Sigmoid colon (tissue), 4 donors: Measurements from ENCODE around the gene TWSG1.

Experiments
- EP300 ChIP-seq, 4 donors: sonication (generic); formaldehyde crosslinking; IDR thresholded peaks; one replicate each; pipeline ENCODE4 v1.6.1; 2017; ENCODE audit warnings: antibody characterized with exemption in 4 of 4
- TF ChIP-seq, protein P1 (sequence below), 4 experiments: fragments of 450-650 bp in 3 of 4; fragments of 200-600 bp in 1 of 4; IDR thresholded peaks; one replicate each; pipeline ENCODE4 v1.5.1; 2016 to 2019; ENCODE audit warnings: antibody characterized with exemption in 4 of 4, mild to moderate bottlenecking in 3 of 4, moderate library complexity in 2 of 4

DNA sequence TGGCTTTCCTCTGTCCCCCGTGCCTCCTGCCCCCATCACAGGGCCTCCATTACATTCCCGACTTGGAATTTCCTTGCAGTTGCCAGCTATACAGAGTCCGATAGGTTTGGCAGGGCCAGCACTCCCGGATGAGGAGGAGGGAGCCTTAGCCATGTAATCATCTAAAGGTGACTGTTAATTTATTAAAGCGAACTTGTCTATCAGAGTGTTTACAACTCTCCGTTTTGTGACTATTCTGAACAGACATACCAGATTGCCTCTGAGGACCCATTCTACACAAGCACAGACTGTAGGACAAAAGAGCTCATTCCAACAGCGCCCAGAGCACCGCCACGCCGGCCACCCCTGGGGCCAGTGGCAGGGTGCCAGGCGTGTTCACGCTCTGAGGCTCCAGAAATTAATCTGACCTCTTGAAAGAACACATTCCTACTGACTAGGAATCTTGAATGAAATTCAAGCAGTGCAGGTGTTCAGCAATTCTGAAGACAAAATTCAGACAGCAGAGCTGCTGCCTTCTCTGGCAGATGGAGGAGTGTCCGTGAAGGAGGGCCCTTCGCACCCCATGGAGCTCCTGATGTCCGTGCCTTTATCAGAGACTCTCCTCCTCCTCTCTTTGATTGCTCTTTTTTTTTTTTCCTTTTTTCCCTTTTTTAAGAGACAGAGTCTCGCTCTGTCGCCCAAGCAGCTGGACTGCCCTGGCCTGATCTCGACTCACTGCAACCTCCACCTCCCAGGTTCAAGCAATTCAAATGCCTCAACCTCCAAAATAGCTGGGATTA is 82.7 kb downstream of the TWSG1 start:
- TF ChIP-seq, protein P1, sequence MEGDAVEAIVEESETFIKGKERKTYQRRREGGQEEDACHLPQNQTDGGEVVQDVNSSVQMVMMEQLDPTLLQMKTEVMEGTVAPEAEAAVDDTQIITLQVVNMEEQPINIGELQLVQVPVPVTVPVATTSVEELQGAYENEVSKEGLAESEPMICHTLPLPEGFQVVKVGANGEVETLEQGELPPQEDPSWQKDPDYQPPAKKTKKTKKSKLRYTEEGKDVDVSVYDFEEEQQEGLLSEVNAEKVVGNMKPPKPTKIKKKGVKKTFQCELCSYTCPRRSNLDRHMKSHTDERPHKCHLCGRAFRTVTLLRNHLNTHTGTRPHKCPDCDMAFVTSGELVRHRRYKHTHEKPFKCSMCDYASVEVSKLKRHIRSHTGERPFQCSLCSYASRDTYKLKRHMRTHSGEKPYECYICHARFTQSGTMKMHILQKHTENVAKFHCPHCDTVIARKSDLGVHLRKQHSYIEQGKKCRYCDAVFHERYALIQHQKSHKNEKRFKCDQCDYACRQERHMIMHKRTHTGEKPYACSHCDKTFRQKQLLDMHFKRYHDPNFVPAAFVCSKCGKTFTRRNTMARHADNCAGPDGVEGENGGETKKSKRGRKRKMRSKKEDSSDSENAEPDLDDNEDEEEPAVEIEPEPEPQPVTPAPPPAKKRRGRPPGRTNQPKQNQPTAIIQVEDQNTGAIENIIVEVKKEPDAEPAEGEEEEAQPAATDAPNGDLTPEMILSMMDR (IDR thresholded peaks at IDR 0.05), result no peak
- TF ChIP-seq EP300 (IDR thresholded peaks at IDR 0.05), result no peak
